GM21619 (cell line): Measurements from ENCODE around the gene NSF.
"Not testable (repeated sequence)": the region's sequence is repeated elsewhere in the genome, so short reads cannot be mapped to it uniquely, and the experiment has no call there.

ENCODE experiments used
- ATAC-seq: cut with Tn5 transposase; IDR thresholded peaks from one replicate; pipeline ENCODE4 v1.9.1; 2021; ENCODE audit not compliant: unreplicated experiment

NSF gene

DNA sequence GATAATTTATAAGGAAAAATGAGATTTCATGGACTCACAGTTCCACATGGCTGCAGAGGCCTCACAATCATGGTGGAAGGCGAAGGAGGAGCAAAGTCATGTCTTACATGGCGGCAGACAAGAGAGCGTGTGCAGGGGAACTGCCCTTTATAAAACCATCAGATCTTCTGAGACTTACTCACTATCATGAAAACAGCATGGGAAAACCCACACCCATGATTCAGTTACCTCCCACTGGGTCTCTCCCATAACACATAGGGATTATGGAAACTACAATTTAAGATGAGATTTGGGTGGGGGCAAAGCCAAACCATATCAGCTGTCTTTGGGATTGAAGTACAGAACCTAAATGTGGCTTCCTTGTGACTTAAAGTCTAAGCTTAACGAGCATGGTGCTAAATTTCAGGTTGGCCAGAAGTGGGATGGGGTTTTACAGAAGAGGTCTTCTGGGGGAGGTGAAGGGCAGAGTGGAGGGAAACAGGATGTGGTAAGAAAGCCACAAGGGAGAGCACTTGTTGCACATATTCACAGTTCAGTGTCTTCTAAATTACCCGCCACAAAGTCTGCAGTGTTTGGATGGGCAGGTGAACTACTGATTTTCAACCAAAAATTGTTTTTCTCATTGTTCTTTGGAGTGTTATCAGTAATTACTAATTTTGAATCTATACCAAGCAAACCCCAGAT is 38.4 kb downstream of the NSF start:
- ATAC-seq = peak; percentile 54

DNA sequence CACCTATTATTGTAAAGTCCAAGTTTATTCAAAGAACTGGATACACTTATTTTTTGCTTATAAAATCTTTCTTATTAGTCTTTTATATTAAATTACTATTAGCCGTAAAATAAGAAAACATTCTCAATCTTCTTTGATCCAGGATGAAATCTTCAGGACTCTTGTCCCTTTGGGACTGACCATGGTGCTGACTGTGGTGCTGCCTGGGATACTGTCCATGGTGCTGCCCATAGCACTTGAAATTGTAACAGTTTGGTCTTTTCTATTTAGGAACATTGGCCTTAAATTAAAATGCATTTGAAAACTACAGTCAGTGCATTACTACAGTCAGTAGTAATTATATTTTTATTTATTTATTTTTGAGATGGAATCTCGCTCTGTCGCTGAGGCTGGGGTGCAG is 41.7 kb downstream of the NSF start:
- ATAC-seq = not testable (repeated sequence)

DNA sequence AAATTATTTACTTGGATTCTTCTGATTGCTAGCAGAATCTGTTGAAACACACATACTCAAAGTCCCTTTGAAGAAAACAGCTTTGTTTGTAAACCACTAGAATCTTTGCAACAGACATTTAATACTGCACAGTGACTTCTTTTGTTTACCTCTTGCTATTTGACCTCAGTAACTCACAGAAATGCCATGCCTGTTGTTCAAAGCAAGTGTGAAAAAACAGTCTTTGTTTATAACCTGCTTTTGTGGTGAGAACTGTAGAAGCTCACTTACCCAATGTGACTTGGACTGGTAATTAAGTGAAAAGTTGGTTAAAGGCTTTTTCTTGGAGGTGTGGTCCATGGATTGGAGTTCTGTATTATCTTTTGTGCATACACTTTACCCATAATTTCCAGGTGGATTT is 44.4 kb downstream of the NSF start:
- ATAC-seq = not testable (repeated sequence)

GRCh38 chr17:46641861-46642656 is 51.6 kb downstream of the NSF start:
- not testable (repeated sequence) for ATAC-seq

GRCh38 chr17:46647251-46647650 is 56.8 kb downstream of the NSF start:
- ATAC-seq = not testable (repeated sequence)

GRCh38 chr17:46647688-46648278 is 57.3 kb downstream of the NSF start:
- not testable (repeated sequence) for ATAC-seq

GRCh38 chr17:46649246-46649645 is 58.8 kb downstream of the NSF start:
- not testable (repeated sequence) for ATAC-seq

GRCh38 chr17:46652024-46652643 is 61.7 kb downstream of the NSF start:
- peak; percentile 53 for ATAC-seq

GRCh38 chr17:46658235-46658634 is 67.8 kb downstream of the NSF start:
- ATAC-seq = not testable (repeated sequence)

DNA sequence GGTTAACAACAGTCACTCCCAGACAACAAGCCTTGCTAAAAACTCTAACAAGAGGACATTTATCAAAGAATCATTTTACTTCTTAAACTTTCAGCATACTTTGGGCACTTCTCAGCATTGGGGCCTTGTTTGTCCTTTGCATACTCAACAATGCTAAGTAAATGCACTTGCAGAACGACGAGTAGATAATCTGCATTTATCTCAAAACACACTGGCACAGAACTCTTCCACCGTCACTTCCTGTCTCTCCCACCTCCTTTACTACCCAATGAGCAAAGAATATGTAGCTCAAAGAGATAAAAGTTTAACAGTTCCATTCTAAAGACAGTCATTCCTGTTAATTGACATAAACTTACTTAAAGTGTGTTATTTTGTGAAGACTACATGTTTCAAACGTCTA is 69.2 kb downstream of the NSF start:
- not testable (repeated sequence) for ATAC-seq

GRCh38 chr17:46663123-46663522 is 72.7 kb downstream of the NSF start:
- not testable (repeated sequence) for ATAC-seq

- not testable (repeated sequence) for ATAC-seq
Measured at GRCh38 chr17:46663552-46663951, 73.1 kb downstream of the NSF start.

DNA sequence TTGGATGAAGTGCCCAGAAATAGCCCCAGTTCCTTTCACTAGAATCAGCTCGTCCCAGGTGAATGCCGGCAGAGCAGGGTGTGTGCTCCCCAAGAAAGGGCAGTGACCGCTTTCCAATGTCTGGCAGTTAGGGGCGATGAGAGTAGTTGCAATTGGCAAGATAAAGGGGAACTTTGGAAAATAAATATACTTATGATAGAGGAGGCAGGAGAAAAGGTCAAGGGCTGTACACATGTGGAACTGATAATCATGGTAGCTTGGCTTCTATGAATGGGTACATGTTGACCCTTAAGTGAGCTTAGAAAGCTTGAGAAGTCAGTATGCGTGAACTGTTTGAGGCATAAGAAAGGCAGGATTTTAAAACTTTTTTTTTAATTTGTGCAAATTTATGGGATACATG is 75.5 kb downstream of the NSF start:
- ATAC-seq = not testable (repeated sequence)

DNA sequence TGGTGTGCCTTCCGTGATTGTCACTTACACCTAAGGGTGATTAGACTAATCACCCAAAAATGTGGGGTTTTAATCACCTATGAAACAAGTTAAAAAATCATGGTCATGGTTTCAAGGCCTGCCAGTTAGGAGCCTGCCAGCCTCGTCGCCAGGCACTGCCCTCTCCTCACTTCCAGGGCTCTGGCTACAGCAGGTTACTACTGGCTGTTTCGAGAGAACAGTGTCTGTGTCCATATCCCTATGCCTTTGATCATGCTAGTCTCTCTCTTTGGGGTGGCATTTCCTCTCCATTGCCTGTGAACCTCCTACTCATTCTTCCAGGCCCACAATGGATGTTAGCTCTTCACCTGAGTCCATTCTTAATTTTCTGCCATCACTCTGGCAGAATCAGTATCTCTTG is 80.3 kb downstream of the NSF start:
- ATAC-seq = not testable (repeated sequence)

DNA sequence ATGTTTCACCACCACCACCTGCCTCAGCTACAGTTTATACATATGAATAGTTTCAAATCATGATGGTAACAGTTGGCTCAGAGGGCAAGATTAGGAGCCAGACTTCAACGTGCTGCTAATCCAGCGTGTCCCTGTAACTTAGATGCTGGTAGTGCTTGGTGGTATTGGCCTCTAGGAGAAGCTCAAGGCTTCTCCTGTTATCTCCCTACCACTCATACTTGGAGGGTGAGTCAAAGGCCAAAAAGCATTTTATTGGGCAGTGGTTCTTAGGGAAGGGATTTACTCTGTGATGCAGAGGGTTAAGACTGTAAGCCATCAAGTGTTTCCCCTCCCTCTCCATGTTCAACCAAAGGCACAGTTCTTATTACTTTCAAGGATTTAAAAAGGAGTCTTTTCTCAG is 82.3 kb downstream of the NSF start:
- not testable (repeated sequence) for ATAC-seq

- ATAC-seq = not testable (repeated sequence)
Measured at GRCh38 chr17:46677819-46678218, 87.3 kb downstream of the NSF start.

GRCh38 chr17:46683653-46684052 is 93.2 kb downstream of the NSF start:
- ATAC-seq = not testable (repeated sequence)

DNA sequence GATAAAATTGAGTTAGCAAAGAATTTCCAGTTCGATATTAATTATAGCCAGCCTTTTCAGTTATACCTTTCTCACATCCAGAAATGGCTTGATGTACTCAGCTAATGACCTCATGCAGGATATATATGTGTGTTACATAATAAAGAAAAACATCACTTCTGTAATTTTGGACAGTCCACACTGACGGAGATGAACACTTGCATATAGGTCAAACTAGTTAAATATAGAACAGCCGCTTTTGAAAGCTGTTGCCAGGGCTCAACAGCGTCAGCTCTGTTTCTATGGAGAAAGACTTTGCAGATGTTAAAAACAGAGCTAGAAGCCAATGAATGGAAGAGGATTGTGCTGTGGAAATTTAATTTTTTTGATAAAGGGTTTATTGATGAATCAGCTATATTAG is 94.8 kb downstream of the NSF start:
- not testable (repeated sequence) for ATAC-seq

GRCh38 chr17:46692196-46692595 is 101.7 kb downstream of the NSF start:
- ATAC-seq = not testable (repeated sequence)

- not testable (repeated sequence) for ATAC-seq
Measured at GRCh38 chr17:46693283-46693682, 102.8 kb downstream of the NSF start.

GRCh38 chr17:46696522-46696921 is 106.1 kb downstream of the NSF start:
- not testable (repeated sequence) for ATAC-seq
